Stomach (tissue), 4 donors: ENCODE measurements around the gene ZNRD2.

Experiments used
- CTCF ChIP-seq, 7 experiments: fragments of 450-650 bp in 4 of 7; fragments of 200-600 bp in 3 of 7; sonication (generic) in 3 of 7; IDR thresholded peaks; one replicate each; pipeline ENCODE4 v1.5.1; 2016 to 2019; ENCODE audit warnings: antibody characterized with exemption in 7 of 7, control low read depth in 2 of 7, mild to moderate bottlenecking in 1 of 7
- EP300 ChIP-seq: sonication (generic); formaldehyde crosslinking; IDR thresholded peaks from one replicate; pipeline ENCODE4 v1.6.1; 2017; ENCODE audit warnings: antibody characterized with exemption
- POLR2A ChIP-seq, 4 donors: fragments of 450-650 bp; IDR thresholded peaks; one replicate each; pipeline ENCODE4 v1.6.1; 2016; ENCODE audit warnings: antibody characterized with exemption in 4 of 4, control low read depth in 2 of 4, mild to moderate bottlenecking in 1 of 4, moderate library complexity in 1 of 4

- TF ChIP-seq POLR2A (IDR thresholded peaks at IDR 0.05) (no peak), CTCF (IDR thresholded peaks at IDR 0.05) (no peak), EP300 (no peak)
These were observed 15.3 kb downstream of the ZNRD2 start for GRCh38 chr11:65585396-65586246.
